Brain microvascular endothelial cell (primary cell): ENCODE results near the gene KCNB1.

ENCODE experiments used
- DNase-seq: peaks from one replicate; pipeline ENCODE4 v3.0.0-alpha.2; 2020
- H3K27ac ChIP-seq: fragments of 250-450 bp; sonication (Bioruptor Pico); 2 replicates; pipeline ENCODE4 v1.5.1; 2020; ENCODE audit warnings: mild to moderate bottlenecking, moderate library complexity
- H3K27me3 ChIP-seq: fragments of 250-450 bp; sonication (Bioruptor Pico); replicated peaks from 2 replicates; pipeline ENCODE4 v1.5.1; 2020; ENCODE audit warnings: mild to moderate bottlenecking
- H3K36me3 ChIP-seq: fragments of 250-450 bp; sonication (Bioruptor Pico); replicated peaks from 2 replicates; pipeline ENCODE4 v1.5.1; 2020; ENCODE audit warnings: mild to moderate bottlenecking
- H3K4me3 ChIP-seq: 2 replicates; pipeline ENCODE4 v1.5.1; 2011; ENCODE audit warnings: low read depth, mild to moderate bottlenecking, control low read depth, low read length, moderate library complexity
- in situ Hi-C: cut with HindIII; loops from 2 replicates; pipeline ENCODE4 v1.10.0; 2017; ENCODE audit warnings: low sequenced_read_pairs, low pct_ligation_motif_present
- TF ChIP-seq, protein P1 (sequence below): IDR thresholded peaks from 2 replicates; pipeline ENCODE4 v1.5.1; 2011; ENCODE audit warnings: low read depth, mild to moderate bottlenecking, moderate library complexity, low read length, control low read depth, inconsistent platforms; ENCODE audit errors: missing control alignments

Gene KCNB1

DNA sequence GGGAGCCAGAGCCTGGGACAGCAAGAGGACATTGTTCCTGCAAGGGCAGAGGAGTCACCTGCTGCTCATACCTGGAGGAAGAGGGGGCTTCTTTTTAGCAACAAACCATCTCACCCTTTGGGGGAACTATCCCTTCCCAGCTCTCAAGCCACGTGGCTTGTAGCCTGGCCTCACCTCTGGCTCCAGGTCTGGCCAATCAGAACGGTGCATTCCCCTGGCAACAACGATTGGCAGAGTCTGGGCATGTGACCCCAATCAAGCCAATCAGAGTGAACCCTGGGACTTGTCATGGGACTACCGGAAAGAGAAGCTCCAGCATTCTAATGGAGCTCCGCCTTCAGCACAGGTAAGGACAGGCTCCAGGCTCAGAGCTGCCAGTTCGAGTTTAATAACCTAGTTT is 33.6 kb downstream of the KCNB1 start:
- in situ Hi-C loops, result no loop called here
- TF ChIP-seq, protein P1, sequence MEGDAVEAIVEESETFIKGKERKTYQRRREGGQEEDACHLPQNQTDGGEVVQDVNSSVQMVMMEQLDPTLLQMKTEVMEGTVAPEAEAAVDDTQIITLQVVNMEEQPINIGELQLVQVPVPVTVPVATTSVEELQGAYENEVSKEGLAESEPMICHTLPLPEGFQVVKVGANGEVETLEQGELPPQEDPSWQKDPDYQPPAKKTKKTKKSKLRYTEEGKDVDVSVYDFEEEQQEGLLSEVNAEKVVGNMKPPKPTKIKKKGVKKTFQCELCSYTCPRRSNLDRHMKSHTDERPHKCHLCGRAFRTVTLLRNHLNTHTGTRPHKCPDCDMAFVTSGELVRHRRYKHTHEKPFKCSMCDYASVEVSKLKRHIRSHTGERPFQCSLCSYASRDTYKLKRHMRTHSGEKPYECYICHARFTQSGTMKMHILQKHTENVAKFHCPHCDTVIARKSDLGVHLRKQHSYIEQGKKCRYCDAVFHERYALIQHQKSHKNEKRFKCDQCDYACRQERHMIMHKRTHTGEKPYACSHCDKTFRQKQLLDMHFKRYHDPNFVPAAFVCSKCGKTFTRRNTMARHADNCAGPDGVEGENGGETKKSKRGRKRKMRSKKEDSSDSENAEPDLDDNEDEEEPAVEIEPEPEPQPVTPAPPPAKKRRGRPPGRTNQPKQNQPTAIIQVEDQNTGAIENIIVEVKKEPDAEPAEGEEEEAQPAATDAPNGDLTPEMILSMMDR, result no peak
- Histone ChIP-seq H3K27ac (no peak overlapping the region), H3K4me3 (no peak overlapping the region), H3K36me3 (no peaks in the 10 kb centered on the region), H3K27me3 (peaks cover 14% of the 10 kb centered on the region)
- DNase-seq, result no peak

DNA sequence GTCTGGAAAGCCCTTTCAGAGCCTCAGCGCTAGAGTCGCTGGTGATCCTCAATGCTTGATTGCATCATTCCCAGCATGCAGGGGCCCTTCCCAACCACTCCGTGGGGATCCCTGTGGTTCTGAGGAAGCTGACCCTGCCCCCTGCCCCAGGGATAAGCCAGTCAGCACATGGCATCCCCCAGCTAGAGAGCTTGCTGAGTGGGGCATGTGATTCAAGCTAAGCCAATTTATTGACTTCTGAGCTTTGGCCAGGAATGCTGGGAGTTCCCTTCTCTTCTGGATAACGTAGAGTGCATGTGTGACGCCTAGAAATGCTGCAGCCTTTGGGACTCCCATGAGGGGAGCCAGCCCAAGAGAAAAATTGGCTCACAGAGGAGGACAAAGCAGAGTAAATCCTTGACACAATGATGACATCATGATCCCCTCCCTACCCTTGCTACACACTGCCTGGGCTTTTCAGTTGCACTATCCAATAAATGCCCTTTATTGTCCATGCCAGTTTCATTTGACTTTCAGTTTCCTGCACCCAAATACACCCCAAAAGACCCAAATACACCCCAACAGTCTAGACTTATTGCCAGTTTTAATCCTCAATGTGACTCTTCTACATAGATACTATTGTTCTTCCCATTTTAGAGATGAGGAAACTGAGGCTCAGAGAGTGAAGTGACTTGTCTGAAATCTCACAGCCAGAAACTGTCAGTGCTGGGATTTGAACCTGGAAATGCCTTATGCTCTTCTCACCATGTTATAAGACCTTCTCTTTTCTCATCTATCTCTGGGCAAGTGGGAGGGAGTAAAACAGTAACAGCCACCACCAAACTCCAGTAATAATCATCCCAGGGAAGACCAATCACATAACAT is 34.3 kb downstream of the KCNB1 start:
- Histone ChIP-seq H3K36me3 (no peaks in the 10 kb centered on the region), H3K27me3 (peaks cover 14% of the 10 kb centered on the region), H3K27ac (no peak overlapping the region), H3K4me3 (no peak overlapping the region)
- in situ Hi-C loops, result no loop called here
- TF ChIP-seq, protein P1, result no peak
- no peak for DNase-seq

DNA sequence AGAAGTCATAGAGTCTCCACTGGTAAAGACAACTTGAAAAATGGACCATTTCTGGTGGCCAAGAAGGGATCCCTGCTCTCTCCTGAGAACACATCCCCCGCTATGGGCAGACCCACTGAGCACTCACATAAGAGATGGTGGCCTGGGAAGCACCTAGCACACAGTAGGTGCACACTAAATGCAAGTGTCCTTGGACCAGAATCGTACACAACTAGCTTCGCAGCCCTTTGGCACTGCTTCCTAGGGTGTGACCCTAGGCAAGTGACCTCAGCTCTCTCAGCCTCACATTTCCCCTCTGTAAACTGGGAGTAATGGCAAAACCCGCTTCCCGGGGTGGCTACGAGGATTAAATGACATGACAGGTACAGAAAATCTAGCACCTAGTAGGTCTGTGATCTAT is 35.1 kb downstream of the KCNB1 start:
- DNase-seq, result no peak
- Histone ChIP-seq H3K36me3 (no peaks in the 10 kb centered on the region), H3K4me3 (no peak overlapping the region), H3K27me3 (peaks cover 14% of the 10 kb centered on the region), H3K27ac (no peak overlapping the region)
- TF ChIP-seq, protein P1, result no peak
- in situ Hi-C loops, result no loop called here

DNA sequence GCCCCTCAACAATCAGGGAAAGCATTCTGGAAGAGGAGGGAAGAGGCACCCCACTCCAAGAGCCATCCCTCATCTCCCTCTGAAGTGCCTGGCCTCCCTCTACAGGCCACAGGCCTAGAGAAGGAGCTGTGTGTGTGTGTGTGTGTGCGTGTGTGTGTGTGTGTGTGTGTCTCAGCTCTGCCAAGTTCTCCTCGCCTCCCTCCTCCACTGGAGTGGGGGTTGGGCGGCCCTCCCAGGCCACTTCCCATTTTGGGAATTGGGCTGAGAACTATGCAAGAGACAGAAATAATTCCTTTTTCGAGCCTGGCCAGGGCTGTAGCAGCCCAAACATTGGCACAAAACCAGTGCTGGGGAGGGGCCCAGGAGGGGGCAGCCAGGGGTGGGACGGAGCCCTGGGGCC is 35.7 kb downstream of the KCNB1 start:
- TF ChIP-seq, protein P1, result no peak
- in situ Hi-C loops, result no loop called here
- H3K4me3 ChIP-seq, result no peak overlapping the region
- H3K27ac ChIP-seq, result no peak overlapping the region
- peaks cover 14% of the 10 kb centered on the region for H3K27me3 ChIP-seq
- no peaks in the 10 kb centered on the region for H3K36me3 ChIP-seq
- no peak for DNase-seq

DNA sequence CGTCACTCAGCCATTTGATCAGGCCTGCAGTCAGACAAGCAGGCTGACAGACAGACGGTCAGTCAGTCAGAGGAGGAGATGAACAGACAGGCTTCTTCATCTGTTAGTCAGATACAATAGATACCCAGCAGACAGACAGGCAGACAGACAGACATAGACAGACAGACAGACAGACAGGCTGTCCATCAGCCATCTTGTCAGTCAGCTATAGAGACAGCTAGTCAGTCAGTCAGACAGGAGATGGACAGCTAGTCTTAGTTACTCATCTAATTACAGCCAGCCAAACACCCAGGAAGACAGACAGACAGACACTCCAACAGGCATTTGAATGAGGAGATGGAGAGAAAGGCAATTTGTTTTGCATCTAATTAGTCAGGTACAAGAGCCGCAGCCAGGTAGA is 36.4 kb downstream of the KCNB1 start:
- DNase-seq, result no peak

More for the DNA sequence above, 36.4 kb downstream of the KCNB1 start:
- in situ Hi-C loops, result no loop called here
- H3K4me3 ChIP-seq, result no peak overlapping the region
- H3K27me3 ChIP-seq, result peaks cover 17% of the 10 kb centered on the region
- no peaks in the 10 kb centered on the region for H3K36me3 ChIP-seq
- no peak overlapping the region for H3K27ac ChIP-seq
- TF ChIP-seq, protein P1, result no peak
